Esophagus muscularis mucosa (tissue), 4 donors: ENCODE measurements around the gene TMEM238. TPM values are rescaled to one million over a fixed set of nuclear protein-coding genes. Genes with fewer than 3 reads are reported as not detected.

ENCODE experiments used
- DNase-seq: peaks from one replicate; pipeline ENCODE4 v3.0.0-alpha.2; 2017; ENCODE audit errors: extremely low spot score
- H3K27ac ChIP-seq, 4 donors: fragments of 200-600 bp; sonication (generic); replicated peaks in 1 of 4; 1 replicate in 3 of 4; 2 replicates in 1 of 4; pipeline ENCODE4 v1.5.1; 2016 to 2019; ENCODE audit warnings: mild to moderate bottlenecking in 1 of 4
- H3K27me3 ChIP-seq, 4 donors: fragments of 200-600 bp; sonication (generic); one replicate each; pipeline versions ENCODE4 v1.5.1 to v1.6.0; 2016 to 2019
- H3K36me3 ChIP-seq, 4 donors: fragments of 200-600 bp; sonication (generic); one replicate each; pipeline ENCODE4 v1.5.1; 2016 to 2019
- H3K4me1 ChIP-seq, 4 donors: fragments of 200-600 bp; sonication (generic); one replicate each; pipeline ENCODE4 v1.5.1; 2016 to 2019
- H3K4me3 ChIP-seq, 4 donors: fragments of 200-600 bp; sonication (generic); 1 replicate in 2 of 4; 2 replicates in 2 of 4; pipeline ENCODE4 v1.5.1; 2016 to 2019; ENCODE audit warnings: mild to moderate bottlenecking in 4 of 4, moderate library complexity in 1 of 4
- H3K9me3 ChIP-seq, 4 donors: fragments of 200-600 bp; sonication (generic); 1 replicate in 3 of 4; 2 replicates in 1 of 4; pipeline ENCODE4 v1.5.1; 2016 to 2019
- CTCF ChIP-seq, 3 experiments: fragments of 200-600 bp in 2 of 3; fragments of 450-650 bp in 1 of 3; sonication (generic) in 2 of 3; IDR thresholded peaks; one replicate each; pipeline ENCODE4 v1.5.1; 2017 to 2019; ENCODE audit warnings: antibody characterized with exemption in 3 of 3, mild to moderate bottlenecking in 2 of 3, moderate library complexity in 1 of 3
- EP300 ChIP-seq: sonication (generic); formaldehyde crosslinking; IDR thresholded peaks from one replicate; pipeline ENCODE4 v1.6.1; 2017; ENCODE audit warnings: antibody characterized with exemption
- POLR2A ChIP-seq: fragments of 450-650 bp; IDR thresholded peaks from one replicate; pipeline ENCODE4 v1.6.1; 2017; ENCODE audit warnings: antibody characterized with exemption, moderate library complexity, mild to moderate bottlenecking, low read depth
- POLR2AphosphoS5 ChIP-seq, 2 donors: sonication (generic); formaldehyde crosslinking; IDR thresholded peaks; one replicate each; pipeline ENCODE4 v1.6.1; 2017; ENCODE audit warnings: antibody characterized with exemption in 2 of 2
- WGBS: methylation state at CpG from one replicate; pipeline ENCODE4 v1.1.5; 2018; 5-methylcytosine and 5-hydroxymethylcytosine counted together
- intact Hi-C: fragments of 100-400 bp; cut with DNase I; formaldehyde crosslinking; loops from one replicate; pipeline ENCODE4 v1.15.1; 2023
- total RNA-seq, 4 donors: library from RNA; depleted of rRNA; stranded (reverse); fragments of >200 nt; gene quantifications; one replicate each; pipeline versions ENCODE4 v1.1.0 to v1.2.1, GENCODE V29; 2016

The TMEM238 gene
- total RNA-seq, 4 donors from 2014 or later, result 0.83 to 7.5 (median 1.00) TPM

GRCh38 chr19:55376241-55376933 lies 7.7 kb downstream of the TMEM238 start, which contains the start of gene TMEM190:
Gene TMEM190 (plus strand): TSS chr19:55376826. CDS start chr19:55376854, 28 bp downstream.
- intact Hi-C loops, result no loop called here
- Histone ChIP-seq H3K9me3 (no peaks in the 10 kb centered on the region), H3K4me3 (no peak within 1 kb of the TSS), H3K27ac (no peak within 1 kb of the TSS), H3K4me1 (peaks cover 4 to 18% (median 15%) of the 10 kb centered on the region in 4 donors), H3K36me3 (no peaks in the 10 kb centered on the region), H3K27me3 (peaks cover 0 to 68% (median 50%) of the 10 kb centered on the region in 4 donors)
- 66% methylated on average over 21 of the region's 21 CpGs for WGBS
- DNase-seq, result no peak
- no peak for TF ChIP-seq POLR2A
- TF ChIP-seq POLR2AphosphoS5 (IDR thresholded peaks at IDR 0.05), result no peak
- TF ChIP-seq CTCF (IDR thresholded peaks at IDR 0.05), result no peak

- intact Hi-C loops, result no loop called here
- DNase-seq, result no peak
- Histone ChIP-seq H3K4me3 (no peak overlapping the region), H3K27ac (no peak overlapping the region), H3K9me3 (no peaks in the 10 kb centered on the region), H3K36me3 (no peaks in the 10 kb centered on the region), H3K27me3 (peaks cover 5 to 90% (median 66%) of the 10 kb centered on the region in 4 donors), H3K4me1 (peaks cover 10 to 32% (median 30%) of the 10 kb centered on the region in 4 donors)
- no peak for TF ChIP-seq POLR2A
- TF ChIP-seq CTCF (IDR thresholded peaks at IDR 0.05), result no peak
- TF ChIP-seq EP300, result no peak
- TF ChIP-seq POLR2AphosphoS5 (IDR thresholded peaks at IDR 0.05), result no peak
- 22% methylated on average over 12 of the region's 31 CpGs for WGBS
These were observed 9.9 kb downstream of the TMEM238 start for GRCh38 chr19:55373993-55374757.

GRCh38 chr19:55373306-55373992 lies 10.6 kb downstream of the TMEM238 start:
- no peak overlapping the region for H3K4me3 ChIP-seq
- no peaks in the 10 kb centered on the region for H3K36me3 ChIP-seq
- intact Hi-C loops, result no loop called here
- no peak for TF ChIP-seq CTCF (IDR thresholded peaks at IDR 0.05)
- no peak for TF ChIP-seq POLR2A
- no peak for TF ChIP-seq POLR2AphosphoS5 (IDR thresholded peaks at IDR 0.05)
- no peak for TF ChIP-seq EP300
- H3K9me3 ChIP-seq, result no peaks in the 10 kb centered on the region
- peaks cover 5 to 97% (median 73%) of the 10 kb centered on the region in 4 donors for H3K27me3 ChIP-seq
- no peak for DNase-seq
- peaks cover 17 to 39% (median 37%) of the 10 kb centered on the region in 4 donors for H3K4me1 ChIP-seq
- 69% methylated on average over 9 of the region's 9 CpGs for WGBS
- H3K27ac ChIP-seq, result no peak overlapping the region

- DNase-seq, result no peak
- no peaks in the 10 kb centered on the region for H3K9me3 ChIP-seq
- peaks cover 17 to 34% (median 31%) of the 10 kb centered on the region in 4 donors for H3K4me1 ChIP-seq
- intact Hi-C loops, result no loop called here
- 50% methylated on average over 11 of the region's 24 CpGs for WGBS
- TF ChIP-seq CTCF (IDR thresholded peaks at IDR 0.05) (no peak), POLR2A (no peak), EP300 (no peak), POLR2AphosphoS5 (IDR thresholded peaks at IDR 0.05) (no peak)
- no peak overlapping the region for H3K27ac ChIP-seq
- H3K36me3 ChIP-seq, result no peaks in the 10 kb centered on the region
- peaks cover 5 to 99% (median 73%) of the 10 kb centered on the region in 4 donors for H3K27me3 ChIP-seq
- no peak overlapping the region for H3K4me3 ChIP-seq
These were observed 11.6 kb downstream of the TMEM238 start for GRCh38 chr19:55372316-55373081.
